HL-60 (cell line): ENCODE data around the gene VTCN1.

Experiments
- DNase-seq, 2 experiments: peaks; one replicate each; pipeline ENCODE4 v3.0.0-alpha.2; 2010 to 2020; ENCODE audit warnings: low read depth in 1 of 2, low spot score in 1 of 2
- H3K27ac ChIP-seq: fragments of 250-450 bp; sonication (Bioruptor Pico); replicated peaks from 2 replicates; pipeline ENCODE4 v1.5.1; 2020; ENCODE audit warnings: mild to moderate bottlenecking, moderate library complexity
- H3K27me3 ChIP-seq: fragments of 250-450 bp; sonication (Bioruptor Pico); 2 replicates; pipeline ENCODE4 v1.5.1; 2021; ENCODE audit warnings: mild to moderate bottlenecking, moderate library complexity; ENCODE audit not compliant: insufficient read depth, poor library complexity, severe bottlenecking
- H3K4me3 ChIP-seq: replicated peaks from 2 replicates; pipeline ENCODE4 v1.5.1; 2011; ENCODE audit warnings: mild to moderate bottlenecking, control low read depth, low read length; ENCODE audit not compliant: insufficient read depth
- GABPA ChIP-seq: IDR thresholded peaks from 2 replicates; pipeline ENCODE4 v1.6.1; 2012; ENCODE audit warnings: low read depth
- POLR2AphosphoS5 ChIP-seq: IDR thresholded peaks from 2 replicates; pipeline ENCODE4 v1.6.1; 2012; ENCODE audit warnings: low read depth
- SPI1 ChIP-seq: IDR thresholded peaks from 2 replicates; pipeline ENCODE4 v1.6.1; 2012; ENCODE audit warnings: low read depth, mild to moderate bottlenecking, borderline replicate concordance
- TF ChIP-seq, protein P1 (sequence below): IDR thresholded peaks from 2 replicates; pipeline ENCODE4 v1.6.1; 2012; ENCODE audit warnings: low read depth; ENCODE audit not compliant: insufficient replicate concordance
- TF ChIP-seq, protein P2 (sequence below): IDR thresholded peaks from one replicate; pipeline ENCODE4 v1.5.1; 2011; ENCODE audit warnings: low read length, control low read depth, inconsistent platforms; ENCODE audit not compliant: insufficient read depth

Gene VTCN1

DNA sequence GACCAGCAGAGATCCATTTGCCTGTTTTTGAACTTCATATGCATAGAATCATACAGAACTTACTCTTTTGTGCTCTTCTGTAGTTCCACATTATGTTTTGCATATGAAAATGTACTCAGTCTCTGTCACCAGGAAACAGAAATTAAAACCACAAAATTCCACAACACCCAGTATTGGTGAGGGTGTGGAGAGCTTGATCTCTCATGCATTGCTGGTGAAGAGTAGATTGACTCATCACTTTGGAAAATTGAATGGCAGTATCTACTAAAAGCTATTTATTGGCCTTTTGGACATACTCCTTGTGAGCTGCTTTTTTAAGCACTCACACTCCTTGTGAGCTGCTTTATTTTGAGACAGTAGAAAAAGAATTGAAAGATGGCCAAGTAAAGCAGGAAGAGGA is 43.3 kb downstream of the VTCN1 start:
- no peak overlapping the region for H3K27ac ChIP-seq
- H3K27me3 ChIP-seq = no peaks in the 10 kb centered on the region
- no peak overlapping the region for H3K4me3 ChIP-seq
- DNase-seq = no peak
- TF ChIP-seq SPI1 = no peak
- TF ChIP-seq POLR2AphosphoS5 = no peak
- TF ChIP-seq, protein P1, sequence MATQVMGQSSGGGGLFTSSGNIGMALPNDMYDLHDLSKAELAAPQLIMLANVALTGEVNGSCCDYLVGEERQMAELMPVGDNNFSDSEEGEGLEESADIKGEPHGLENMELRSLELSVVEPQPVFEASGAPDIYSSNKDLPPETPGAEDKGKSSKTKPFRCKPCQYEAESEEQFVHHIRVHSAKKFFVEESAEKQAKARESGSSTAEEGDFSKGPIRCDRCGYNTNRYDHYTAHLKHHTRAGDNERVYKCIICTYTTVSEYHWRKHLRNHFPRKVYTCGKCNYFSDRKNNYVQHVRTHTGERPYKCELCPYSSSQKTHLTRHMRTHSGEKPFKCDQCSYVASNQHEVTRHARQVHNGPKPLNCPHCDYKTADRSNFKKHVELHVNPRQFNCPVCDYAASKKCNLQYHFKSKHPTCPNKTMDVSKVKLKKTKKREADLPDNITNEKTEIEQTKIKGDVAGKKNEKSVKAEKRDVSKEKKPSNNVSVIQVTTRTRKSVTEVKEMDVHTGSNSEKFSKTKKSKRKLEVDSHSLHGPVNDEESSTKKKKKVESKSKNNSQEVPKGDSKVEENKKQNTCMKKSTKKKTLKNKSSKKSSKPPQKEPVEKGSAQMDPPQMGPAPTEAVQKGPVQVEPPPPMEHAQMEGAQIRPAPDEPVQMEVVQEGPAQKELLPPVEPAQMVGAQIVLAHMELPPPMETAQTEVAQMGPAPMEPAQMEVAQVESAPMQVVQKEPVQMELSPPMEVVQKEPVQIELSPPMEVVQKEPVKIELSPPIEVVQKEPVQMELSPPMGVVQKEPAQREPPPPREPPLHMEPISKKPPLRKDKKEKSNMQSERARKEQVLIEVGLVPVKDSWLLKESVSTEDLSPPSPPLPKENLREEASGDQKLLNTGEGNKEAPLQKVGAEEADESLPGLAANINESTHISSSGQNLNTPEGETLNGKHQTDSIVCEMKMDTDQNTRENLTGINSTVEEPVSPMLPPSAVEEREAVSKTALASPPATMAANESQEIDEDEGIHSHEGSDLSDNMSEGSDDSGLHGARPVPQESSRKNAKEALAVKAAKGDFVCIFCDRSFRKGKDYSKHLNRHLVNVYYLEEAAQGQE = no peak
- TF ChIP-seq, protein P2, sequence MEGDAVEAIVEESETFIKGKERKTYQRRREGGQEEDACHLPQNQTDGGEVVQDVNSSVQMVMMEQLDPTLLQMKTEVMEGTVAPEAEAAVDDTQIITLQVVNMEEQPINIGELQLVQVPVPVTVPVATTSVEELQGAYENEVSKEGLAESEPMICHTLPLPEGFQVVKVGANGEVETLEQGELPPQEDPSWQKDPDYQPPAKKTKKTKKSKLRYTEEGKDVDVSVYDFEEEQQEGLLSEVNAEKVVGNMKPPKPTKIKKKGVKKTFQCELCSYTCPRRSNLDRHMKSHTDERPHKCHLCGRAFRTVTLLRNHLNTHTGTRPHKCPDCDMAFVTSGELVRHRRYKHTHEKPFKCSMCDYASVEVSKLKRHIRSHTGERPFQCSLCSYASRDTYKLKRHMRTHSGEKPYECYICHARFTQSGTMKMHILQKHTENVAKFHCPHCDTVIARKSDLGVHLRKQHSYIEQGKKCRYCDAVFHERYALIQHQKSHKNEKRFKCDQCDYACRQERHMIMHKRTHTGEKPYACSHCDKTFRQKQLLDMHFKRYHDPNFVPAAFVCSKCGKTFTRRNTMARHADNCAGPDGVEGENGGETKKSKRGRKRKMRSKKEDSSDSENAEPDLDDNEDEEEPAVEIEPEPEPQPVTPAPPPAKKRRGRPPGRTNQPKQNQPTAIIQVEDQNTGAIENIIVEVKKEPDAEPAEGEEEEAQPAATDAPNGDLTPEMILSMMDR = no peak
- TF ChIP-seq GABPA = no peak

DNA sequence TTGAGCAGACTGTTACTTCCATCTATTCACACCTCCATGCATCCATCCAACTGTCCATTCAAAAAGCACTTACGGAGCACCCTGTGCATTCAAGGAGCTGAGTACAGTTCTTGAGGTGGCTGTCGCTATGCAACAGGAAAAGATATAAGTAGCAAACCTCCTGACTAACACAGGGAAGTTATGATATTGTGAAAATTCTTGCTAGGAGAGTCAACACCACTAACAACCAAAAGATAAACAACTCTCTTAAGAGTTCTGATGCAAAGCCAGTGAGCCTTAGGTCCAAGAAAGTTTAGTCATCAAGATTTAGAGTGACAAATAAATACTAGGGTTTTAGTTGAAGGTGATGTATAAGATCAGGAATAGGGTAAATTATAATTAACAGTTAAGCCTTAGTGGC is 44.7 kb downstream of the VTCN1 start:
- no peak for DNase-seq
- Histone ChIP-seq H3K27ac (no peak overlapping the region), H3K4me3 (no peak overlapping the region), H3K27me3 (peaks cover 2% of the 10 kb centered on the region)
- TF ChIP-seq, protein P2 = no peak

DNA sequence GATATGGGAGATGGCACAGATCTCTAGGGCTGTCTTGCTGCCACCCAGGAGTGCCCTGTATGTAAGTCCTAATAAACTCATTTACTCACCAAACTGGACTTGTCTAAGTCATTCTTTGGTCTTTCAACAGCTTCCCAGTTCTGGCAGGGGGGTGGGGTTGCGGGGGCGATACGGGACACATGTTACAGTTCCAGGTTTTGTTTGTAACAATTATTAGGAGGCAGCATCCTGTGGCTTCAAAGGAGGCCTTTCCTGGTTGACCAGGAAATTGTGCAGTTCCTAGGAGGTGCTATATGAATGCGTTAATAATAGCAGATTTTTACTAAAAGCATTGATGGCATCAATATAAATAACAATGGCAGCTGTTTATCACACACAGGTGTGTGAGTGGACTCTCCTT is 46.5 kb downstream of the VTCN1 start:
- H3K4me3 ChIP-seq = no peak overlapping the region
- no peak for DNase-seq
- TF ChIP-seq POLR2AphosphoS5 = no peak
- TF ChIP-seq, protein P2 = no peak
- no peak overlapping the region for H3K27ac ChIP-seq
- H3K27me3 ChIP-seq = peaks cover 2% of the 10 kb centered on the region

DNA sequence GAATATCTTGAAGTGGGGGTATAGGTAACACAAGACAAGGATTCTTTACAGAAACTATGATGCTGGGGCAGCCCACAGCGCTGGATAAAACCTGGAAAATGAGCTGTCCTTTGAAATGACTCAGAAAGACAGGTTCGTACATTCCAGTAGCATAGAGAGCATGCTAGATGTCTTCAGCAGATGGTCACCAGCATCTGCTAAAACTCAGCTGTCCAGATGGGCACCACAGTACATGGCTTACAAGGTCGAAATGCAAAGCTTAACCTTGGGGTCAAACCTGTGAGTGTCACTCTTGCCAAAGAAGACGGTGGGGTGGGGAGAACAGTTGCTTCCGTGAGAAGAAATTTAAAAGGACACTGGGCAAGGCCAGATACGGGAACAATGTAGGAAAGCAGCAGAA is 47.9 kb downstream of the VTCN1 start:
- no peak for DNase-seq
- no peak overlapping the region for H3K27ac ChIP-seq
- TF ChIP-seq, protein P2 = no peak
- TF ChIP-seq POLR2AphosphoS5 (no peak), GABPA (no peak), SPI1 (no peak)
- TF ChIP-seq, protein P1 = no peak
- no peak overlapping the region for H3K4me3 ChIP-seq
- H3K27me3 ChIP-seq = peaks cover 2% of the 10 kb centered on the region
